Activated T-cell treated with anti-CD3 and anti-CD28 coated beads for 24 hours (primary cell): ENCODE results near the gene CCDC70.

ENCODE experiments used
- DNase-seq: peaks from one replicate; pipeline ENCODE4 v3.0.0-alpha.2; 2020; ENCODE audit warnings: low read depth

The CCDC70 gene

GRCh38 chr13:51829568-51829899 lies 32.2 kb upstream of the CCDC70 start:
- no peak for DNase-seq

- DNase-seq, result no peak
Observed at GRCh38 chr13:51831519-51831918, 30.2 kb upstream of the CCDC70 start.

- DNase-seq, result no peak
Observed at GRCh38 chr13:51832471-51833152, 29.2 kb upstream of the CCDC70 start.

- DNase-seq, result no peak
Observed at GRCh38 chr13:51833980-51834379, 27.8 kb upstream of the CCDC70 start.

- no peak for DNase-seq
Observed at GRCh38 chr13:51834581-51835171, 27.1 kb upstream of the CCDC70 start.

- no peak for DNase-seq
Observed at GRCh38 chr13:51837016-51837415, 24.8 kb upstream of the CCDC70 start.

- DNase-seq, result no peak
Observed at GRCh38 chr13:51838240-51838846, 23.4 kb upstream of the CCDC70 start.

GRCh38 chr13:51839711-51840540 lies 21.8 kb upstream of the CCDC70 start:
- no peak for DNase-seq

- no peak for DNase-seq
Observed at GRCh38 chr13:51840917-51841316, 20.9 kb upstream of the CCDC70 start.

- DNase-seq, result no peak
Observed at GRCh38 chr13:51841732-51842131, 20.0 kb upstream of the CCDC70 start.

GRCh38 chr13:51843529-51843928 lies 18.2 kb upstream of the CCDC70 start:
- no peak for DNase-seq

GRCh38 chr13:51844862-51845573 lies 16.8 kb upstream of the CCDC70 start, which contains the start of gene TMEM272:
Gene TMEM272 (minus strand): TSS chr13:51845177. CDS start chr13:51838530, 6,647 bp downstream.
- DNase-seq, result peak; percentile 49

- DNase-seq, result no peak
Observed at GRCh38 chr13:51845574-51846318, 16.0 kb upstream of the CCDC70 start.

- no peak for DNase-seq
Observed at GRCh38 chr13:51846756-51847155, 15.0 kb upstream of the CCDC70 start.

GRCh38 chr13:51848674-51849073 lies 13.1 kb upstream of the CCDC70 start:
- DNase-seq, result no peak

GRCh38 chr13:51849145-51850101 lies 12.3 kb upstream of the CCDC70 start:
- no peak for DNase-seq

GRCh38 chr13:51856027-51856736 lies 5.6 kb upstream of the CCDC70 start:
- DNase-seq, result no peak

GRCh38 chr13:51856998-51857397 lies 4.8 kb upstream of the CCDC70 start:
- DNase-seq, result no peak

- no peak for DNase-seq
Observed at GRCh38 chr13:51858433-51859247, 3.1 kb upstream of the CCDC70 start.
